HEK293 (cell line): ENCODE results near the gene CLCN3.
A peak's percentile ranks its signal among the peaks of the same experiment; 100 is the strongest.
"Not testable (repeated sequence)": the region's sequence is repeated elsewhere in the genome, so short reads cannot be mapped to it uniquely, and the experiment has no call there.

Experiments used
- CTCF ChIA-PET: fragments of 350-600 bp; formaldehyde crosslinking; extraction: SDS; loops from one replicate; lab custom pipeline; 2021; ENCODE audit warnings: antibody characterized with exemption; lab: Yijun Ruan, JAX
- POLR2A ChIA-PET: fragments of 300-600 bp; formaldehyde crosslinking; extraction: SDS; loops from one replicate; lab custom pipeline; 2020; ENCODE audit warnings: antibody characterized with exemption, inconsistent platforms; lab: Yijun Ruan, JAX
- H3K27ac ChIP-seq: fragments of 200-500 bp; sonication (Bioruptor generic); 2 replicates; pipeline ENCODE4 v1.5.1; 2014; ENCODE audit warnings: low read depth, low read length, control low read depth, inconsistent platforms; ENCODE audit errors: extremely low read depth
- H3K36me3 ChIP-seq, 2 experiments: fragments of 200-500 bp in 1 of 2; sonication (Bioruptor generic) in 1 of 2; 1 replicate in 1 of 2; 2 replicates in 1 of 2; pipeline ENCODE4 v1.5.1; 2014 to 2017; ENCODE audit warnings: inconsistent platforms in 2 of 2, low read length in 2 of 2; ENCODE audit not compliant: control insufficient read depth in 2 of 2, insufficient read depth in 1 of 2
- H3K4me1 ChIP-seq: fragments of 200-500 bp; sonication (Bioruptor generic); 2 replicates; pipeline ENCODE4 v1.5.1; 2014; ENCODE audit warnings: mild to moderate bottlenecking, low read length, inconsistent platforms; ENCODE audit not compliant: control insufficient read depth, insufficient read depth
- H3K4me3 ChIP-seq: 2 replicates; pipeline ENCODE4 v1.5.1; 2011; ENCODE audit warnings: low read depth, mild to moderate bottlenecking, control low read depth, low read length, moderate library complexity
- H3K9me3 ChIP-seq: fragments of 200-500 bp; sonication (Bioruptor generic); 2 replicates; pipeline ENCODE4 v1.5.1; 2014; ENCODE audit warnings: low read depth, low read length, inconsistent platforms; ENCODE audit not compliant: control insufficient read depth, insufficient read depth
- SP2 ChIP-seq: fragments of 450-650 bp; formaldehyde crosslinking; IDR thresholded peaks from 2 replicates; pipeline ENCODE4 v1.5.1; 2016; ENCODE audit warnings: missing biosample characterization, missing genetic modification characterization
- ZIC2 ChIP-seq: fragments of 450-650 bp; formaldehyde crosslinking; IDR thresholded peaks from 2 replicates; pipeline ENCODE4 v1.5.1; 2016; ENCODE audit warnings: missing biosample characterization, missing genetic modification characterization
- ZNF211 ChIP-seq: fragments of 450-650 bp; formaldehyde crosslinking; IDR thresholded peaks from 2 replicates; pipeline ENCODE4 v1.5.1; 2016; ENCODE audit warnings: low read depth, missing biosample characterization, missing genetic modification characterization
- ZNF302 ChIP-seq: fragments of 450-650 bp; formaldehyde crosslinking; IDR thresholded peaks from 2 replicates; pipeline ENCODE4 v1.5.1; 2016; ENCODE audit warnings: missing biosample characterization, missing genetic modification characterization, low read depth
- ZNF391 ChIP-seq: fragments of 450-650 bp; formaldehyde crosslinking; IDR thresholded peaks from 2 replicates; pipeline ENCODE4 v1.5.1; 2016; ENCODE audit warnings: low read depth, missing biosample characterization, missing genetic modification characterization, borderline replicate concordance
- ZNF785 ChIP-seq: fragments of 450-650 bp; formaldehyde crosslinking; IDR thresholded peaks from 2 replicates; pipeline ENCODE4 v1.5.1; 2016; ENCODE audit warnings: missing biosample characterization, missing genetic modification characterization
- ZNF837 ChIP-seq: fragments of 450-650 bp; formaldehyde crosslinking; IDR thresholded peaks from 2 replicates; pipeline ENCODE4 v1.5.1; 2016; ENCODE audit warnings: missing biosample characterization, missing genetic modification characterization
- ZNF843 ChIP-seq: fragments of 450-650 bp; formaldehyde crosslinking; IDR thresholded peaks from 2 replicates; pipeline ENCODE4 v1.5.1; 2016; ENCODE audit warnings: missing biosample characterization, missing genetic modification characterization
- TF ChIP-seq, protein P1 (sequence below): fragments of 450-650 bp; formaldehyde crosslinking; IDR thresholded peaks from 2 replicates; pipeline ENCODE4 v1.5.1; 2016; ENCODE audit warnings: missing biosample characterization, missing genetic modification characterization
- TF ChIP-seq, protein P2 (sequence below): fragments of 450-650 bp; formaldehyde crosslinking; IDR thresholded peaks from 2 replicates; pipeline ENCODE4 v1.5.1; 2016; ENCODE audit warnings: missing biosample characterization, missing genetic modification characterization, borderline replicate concordance
- TF ChIP-seq, protein P3 (sequence below): sonication (generic); formaldehyde crosslinking; IDR thresholded peaks from 2 replicates; pipeline ENCODE4 v1.8.1; 2022; ENCODE audit warnings: mild to moderate bottlenecking, moderate library complexity, missing genetic modification reagents
- TF ChIP-seq, protein P4 (sequence below): fragments of 450-650 bp; formaldehyde crosslinking; IDR thresholded peaks from 2 replicates; pipeline ENCODE4 v1.5.1; 2016; ENCODE audit warnings: missing biosample characterization, missing genetic modification characterization

Gene CLCN3

GRCh38 chr4:169622566-169622965 is 2.2 kb downstream of the CLCN3 start:
- Histone ChIP-seq H3K4me3 (peak overlapping the region; percentile 16), H3K9me3 (no peaks in the 10 kb centered on the region), H3K4me1 (no peaks in the 10 kb centered on the region), H3K27ac (no peak overlapping the region), H3K36me3 (no peaks in the 10 kb centered on the region)
- POLR2A ChIA-PET = no interaction called here
- CTCF ChIA-PET = no interaction called here
- no peak for TF ChIP-seq SP2
- TF ChIP-seq ZNF785 (tag by site-specific recombination) = no peak
- no peak for TF ChIP-seq ZNF391 (tag by site-specific recombination)
- TF ChIP-seq, protein P1, sequence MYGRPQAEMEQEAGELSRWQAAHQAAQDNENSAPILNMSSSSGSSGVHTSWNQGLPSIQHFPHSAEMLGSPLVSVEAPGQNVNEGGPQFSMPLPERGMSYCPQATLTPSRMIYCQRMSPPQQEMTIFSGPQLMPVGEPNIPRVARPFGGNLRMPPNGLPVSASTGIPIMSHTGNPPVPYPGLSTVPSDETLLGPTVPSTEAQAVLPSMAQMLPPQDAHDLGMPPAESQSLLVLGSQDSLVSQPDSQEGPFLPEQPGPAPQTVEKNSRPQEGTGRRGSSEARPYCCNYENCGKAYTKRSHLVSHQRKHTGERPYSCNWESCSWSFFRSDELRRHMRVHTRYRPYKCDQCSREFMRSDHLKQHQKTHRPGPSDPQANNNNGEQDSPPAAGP (tag by site-specific recombination) = no peak
- no peak for TF ChIP-seq ZNF302
- TF ChIP-seq ZIC2 (tag by site-specific recombination) = no peak
- TF ChIP-seq, protein P2, sequence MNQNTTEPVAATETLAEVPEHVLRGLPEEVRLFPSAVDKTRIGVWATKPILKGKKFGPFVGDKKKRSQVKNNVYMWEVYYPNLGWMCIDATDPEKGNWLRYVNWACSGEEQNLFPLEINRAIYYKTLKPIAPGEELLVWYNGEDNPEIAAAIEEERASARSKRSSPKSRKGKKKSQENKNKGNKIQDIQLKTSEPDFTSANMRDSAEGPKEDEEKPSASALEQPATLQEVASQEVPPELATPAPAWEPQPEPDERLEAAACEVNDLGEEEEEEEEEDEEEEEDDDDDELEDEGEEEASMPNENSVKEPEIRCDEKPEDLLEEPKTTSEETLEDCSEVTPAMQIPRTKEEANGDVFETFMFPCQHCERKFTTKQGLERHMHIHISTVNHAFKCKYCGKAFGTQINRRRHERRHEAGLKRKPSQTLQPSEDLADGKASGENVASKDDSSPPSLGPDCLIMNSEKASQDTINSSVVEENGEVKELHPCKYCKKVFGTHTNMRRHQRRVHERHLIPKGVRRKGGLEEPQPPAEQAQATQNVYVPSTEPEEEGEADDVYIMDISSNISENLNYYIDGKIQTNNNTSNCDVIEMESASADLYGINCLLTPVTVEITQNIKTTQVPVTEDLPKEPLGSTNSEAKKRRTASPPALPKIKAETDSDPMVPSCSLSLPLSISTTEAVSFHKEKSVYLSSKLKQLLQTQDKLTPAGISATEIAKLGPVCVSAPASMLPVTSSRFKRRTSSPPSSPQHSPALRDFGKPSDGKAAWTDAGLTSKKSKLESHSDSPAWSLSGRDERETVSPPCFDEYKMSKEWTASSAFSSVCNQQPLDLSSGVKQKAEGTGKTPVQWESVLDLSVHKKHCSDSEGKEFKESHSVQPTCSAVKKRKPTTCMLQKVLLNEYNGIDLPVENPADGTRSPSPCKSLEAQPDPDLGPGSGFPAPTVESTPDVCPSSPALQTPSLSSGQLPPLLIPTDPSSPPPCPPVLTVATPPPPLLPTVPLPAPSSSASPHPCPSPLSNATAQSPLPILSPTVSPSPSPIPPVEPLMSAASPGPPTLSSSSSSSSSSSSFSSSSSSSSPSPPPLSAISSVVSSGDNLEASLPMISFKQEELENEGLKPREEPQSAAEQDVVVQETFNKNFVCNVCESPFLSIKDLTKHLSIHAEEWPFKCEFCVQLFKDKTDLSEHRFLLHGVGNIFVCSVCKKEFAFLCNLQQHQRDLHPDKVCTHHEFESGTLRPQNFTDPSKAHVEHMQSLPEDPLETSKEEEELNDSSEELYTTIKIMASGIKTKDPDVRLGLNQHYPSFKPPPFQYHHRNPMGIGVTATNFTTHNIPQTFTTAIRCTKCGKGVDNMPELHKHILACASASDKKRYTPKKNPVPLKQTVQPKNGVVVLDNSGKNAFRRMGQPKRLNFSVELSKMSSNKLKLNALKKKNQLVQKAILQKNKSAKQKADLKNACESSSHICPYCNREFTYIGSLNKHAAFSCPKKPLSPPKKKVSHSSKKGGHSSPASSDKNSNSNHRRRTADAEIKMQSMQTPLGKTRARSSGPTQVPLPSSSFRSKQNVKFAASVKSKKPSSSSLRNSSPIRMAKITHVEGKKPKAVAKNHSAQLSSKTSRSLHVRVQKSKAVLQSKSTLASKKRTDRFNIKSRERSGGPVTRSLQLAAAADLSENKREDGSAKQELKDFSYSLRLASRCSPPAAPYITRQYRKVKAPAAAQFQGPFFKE (tag by site-specific recombination) = no peak

GRCh38 chr4:169624012-169624411 is 3.6 kb downstream of the CLCN3 start:
- H3K4me1 ChIP-seq, POLR2A ChIA-PET, H3K9me3 ChIP-seq, CTCF ChIA-PET, H3K27ac ChIP-seq, H3K4me3 ChIP-seq, H3K36me3 ChIP-seq: not testable (repeated sequence)

DNA sequence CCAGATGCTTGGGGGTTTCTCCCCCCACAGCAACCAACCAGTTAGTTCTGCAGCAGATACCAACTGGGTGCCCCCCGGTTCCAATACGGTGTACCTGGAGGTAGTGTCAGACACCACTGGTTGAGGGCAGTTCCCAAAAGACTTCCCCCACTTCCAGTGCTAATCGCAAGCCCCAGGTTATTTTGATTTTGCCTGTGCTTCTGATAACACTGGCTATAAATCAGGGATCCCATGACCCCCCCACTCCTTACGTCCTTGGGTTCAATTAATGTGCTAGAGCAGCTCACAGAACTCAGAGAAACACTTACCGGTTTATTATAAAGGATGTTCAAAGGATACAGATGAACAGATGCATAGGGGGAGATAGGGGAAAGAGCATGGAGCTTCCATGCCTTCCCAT is 5.5 kb downstream of the CLCN3 start:
- Histone ChIP-seq H3K4me3 (no peak overlapping the region), H3K9me3 (no peaks in the 10 kb centered on the region), H3K27ac (no peak overlapping the region), H3K4me1 (no peaks in the 10 kb centered on the region), H3K36me3 (no peaks in the 10 kb centered on the region)
- ChIA-PET CTCF (no interaction called here), POLR2A (no interaction called here)
- TF ChIP-seq ZNF843 (no peak), ZNF837 (tag by site-specific recombination) (no peak)

- Histone ChIP-seq H3K9me3 (no peaks in the 10 kb centered on the region), H3K4me3 (no peak overlapping the region), H3K27ac (no peak overlapping the region), H3K36me3 (no peaks in the 10 kb centered on the region), H3K4me1 (no peaks in the 10 kb centered on the region)
- POLR2A ChIA-PET = no interaction called here
- CTCF ChIA-PET = interaction anchor here (0.5 to 0.6 kb wide), 2 partner anchors 12 to 164 kb away, joined by 3 to 4 read pairs; no protein-coding TSS in a partner anchor
- TF ChIP-seq, protein P3, sequence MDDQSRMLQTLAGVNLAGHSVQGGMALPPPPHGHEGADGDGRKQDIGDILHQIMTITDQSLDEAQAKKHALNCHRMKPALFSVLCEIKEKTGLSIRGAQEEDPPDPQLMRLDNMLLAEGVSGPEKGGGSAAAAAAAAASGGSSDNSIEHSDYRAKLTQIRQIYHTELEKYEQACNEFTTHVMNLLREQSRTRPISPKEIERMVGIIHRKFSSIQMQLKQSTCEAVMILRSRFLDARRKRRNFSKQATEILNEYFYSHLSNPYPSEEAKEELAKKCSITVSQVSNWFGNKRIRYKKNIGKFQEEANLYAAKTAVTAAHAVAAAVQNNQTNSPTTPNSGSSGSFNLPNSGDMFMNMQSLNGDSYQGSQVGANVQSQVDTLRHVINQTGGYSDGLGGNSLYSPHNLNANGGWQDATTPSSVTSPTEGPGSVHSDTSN (CRISPR knock-in tag) = no peak
- TF ChIP-seq, protein P4, sequence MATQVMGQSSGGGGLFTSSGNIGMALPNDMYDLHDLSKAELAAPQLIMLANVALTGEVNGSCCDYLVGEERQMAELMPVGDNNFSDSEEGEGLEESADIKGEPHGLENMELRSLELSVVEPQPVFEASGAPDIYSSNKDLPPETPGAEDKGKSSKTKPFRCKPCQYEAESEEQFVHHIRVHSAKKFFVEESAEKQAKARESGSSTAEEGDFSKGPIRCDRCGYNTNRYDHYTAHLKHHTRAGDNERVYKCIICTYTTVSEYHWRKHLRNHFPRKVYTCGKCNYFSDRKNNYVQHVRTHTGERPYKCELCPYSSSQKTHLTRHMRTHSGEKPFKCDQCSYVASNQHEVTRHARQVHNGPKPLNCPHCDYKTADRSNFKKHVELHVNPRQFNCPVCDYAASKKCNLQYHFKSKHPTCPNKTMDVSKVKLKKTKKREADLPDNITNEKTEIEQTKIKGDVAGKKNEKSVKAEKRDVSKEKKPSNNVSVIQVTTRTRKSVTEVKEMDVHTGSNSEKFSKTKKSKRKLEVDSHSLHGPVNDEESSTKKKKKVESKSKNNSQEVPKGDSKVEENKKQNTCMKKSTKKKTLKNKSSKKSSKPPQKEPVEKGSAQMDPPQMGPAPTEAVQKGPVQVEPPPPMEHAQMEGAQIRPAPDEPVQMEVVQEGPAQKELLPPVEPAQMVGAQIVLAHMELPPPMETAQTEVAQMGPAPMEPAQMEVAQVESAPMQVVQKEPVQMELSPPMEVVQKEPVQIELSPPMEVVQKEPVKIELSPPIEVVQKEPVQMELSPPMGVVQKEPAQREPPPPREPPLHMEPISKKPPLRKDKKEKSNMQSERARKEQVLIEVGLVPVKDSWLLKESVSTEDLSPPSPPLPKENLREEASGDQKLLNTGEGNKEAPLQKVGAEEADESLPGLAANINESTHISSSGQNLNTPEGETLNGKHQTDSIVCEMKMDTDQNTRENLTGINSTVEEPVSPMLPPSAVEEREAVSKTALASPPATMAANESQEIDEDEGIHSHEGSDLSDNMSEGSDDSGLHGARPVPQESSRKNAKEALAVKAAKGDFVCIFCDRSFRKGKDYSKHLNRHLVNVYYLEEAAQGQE (tag by site-specific recombination) = no peak
- TF ChIP-seq ZNF211 (tag by site-specific recombination) = no peak
These were observed 6.2 kb downstream of the CLCN3 start for GRCh38 chr4:169626331-169627282.
